Liver (tissue), 9 donors: ENCODE results near the gene SPATA31C1. TPM values are rescaled to one million over a fixed set of nuclear protein-coding genes. Genes with fewer than 3 reads are reported as not detected.

Source experiments
- DNase-seq: peaks from one replicate; pipeline ENCODE4 v3.0.0-alpha.2; 2017; ENCODE audit warnings: low spot score
- H3K27ac ChIP-seq, 2 donors: one replicate each; pipeline ENCODE4 v1.7.0; 2013; ENCODE audit warnings: inconsistent platforms in 2 of 2, low read length in 2 of 2, control low read depth in 1 of 2, low read depth in 1 of 2, mild to moderate bottlenecking in 1 of 2
- H3K27me3 ChIP-seq, 4 donors: one replicate each; pipeline versions ENCODE4 v1.6.1 to v1.7.0; 2013; ENCODE audit warnings: low read length in 3 of 4, inconsistent platforms in 1 of 4, mild to moderate bottlenecking in 1 of 4, moderate library complexity in 1 of 4; ENCODE audit not compliant: control insufficient read depth in 4 of 4, insufficient read depth in 4 of 4
- H3K36me3 ChIP-seq, 4 donors: one replicate each; pipeline versions ENCODE4 v1.6.1 to v1.7.0; 2013; ENCODE audit warnings: low read length in 3 of 4, mild to moderate bottlenecking in 3 of 4, low read depth in 1 of 4, moderate library complexity in 1 of 4; ENCODE audit not compliant: control insufficient read depth in 4 of 4, insufficient read depth in 3 of 4
- H3K4me1 ChIP-seq, 4 donors: one replicate each; pipeline versions ENCODE4 v1.6.1 to v1.7.0; 2013; ENCODE audit warnings: low read length in 3 of 4, mild to moderate bottlenecking in 3 of 4, moderate library complexity in 1 of 4; ENCODE audit not compliant: control insufficient read depth in 4 of 4, insufficient read depth in 4 of 4
- H3K4me3 ChIP-seq, 3 donors: one replicate each; pipeline versions ENCODE4 v1.6.1 to v1.7.0; 2013; ENCODE audit warnings: low read length in 3 of 3, control low read depth in 1 of 3, low read depth in 1 of 3, mild to moderate bottlenecking in 1 of 3
- H3K9ac ChIP-seq, 2 donors: one replicate each; pipeline ENCODE4 v1.7.0; 2013; ENCODE audit warnings: low read length in 2 of 2, mild to moderate bottlenecking in 2 of 2, moderate library complexity in 2 of 2, control low read depth in 1 of 2, low read depth in 1 of 2
- H3K9me3 ChIP-seq, 4 donors: one replicate each; pipeline versions ENCODE4 v1.6.1 to v1.7.0; 2013; ENCODE audit warnings: low read length in 3 of 4; ENCODE audit not compliant: control insufficient read depth in 4 of 4
- ATF3 ChIP-seq: IDR thresholded peaks from 2 replicates; pipeline ENCODE4 v1.6.1; 2016; ENCODE audit warnings: antibody characterized with exemption
- EGR1 ChIP-seq, 2 donors: IDR thresholded peaks; 2 replicates each; pipeline ENCODE4 v1.6.1; 2016 to 2018; ENCODE audit warnings: antibody characterized with exemption in 2 of 2, low read depth in 2 of 2
- FOXA1 ChIP-seq: IDR thresholded peaks from 2 replicates; pipeline ENCODE4 v1.6.1; 2016; ENCODE audit warnings: antibody characterized with exemption
- FOXA2 ChIP-seq: IDR thresholded peaks from 2 replicates; pipeline ENCODE4 v1.6.1; 2016; ENCODE audit warnings: antibody characterized with exemption
- GABPA ChIP-seq, 2 donors: IDR thresholded peaks in 1 of 2; conservative IDR thresholded peaks in 1 of 2; 2 replicates each; pipeline ENCODE4 v1.6.1; 2016; ENCODE audit warnings: antibody characterized with exemption in 2 of 2, mild to moderate bottlenecking in 1 of 2, moderate library complexity in 1 of 2
- HNF4G ChIP-seq: IDR thresholded peaks from 2 replicates; pipeline ENCODE4 v1.6.1; 2016; ENCODE audit warnings: antibody characterized with exemption
- JUND ChIP-seq, 2 donors: IDR thresholded peaks; 2 replicates each; pipeline ENCODE4 v1.6.1; 2016; ENCODE audit warnings: antibody characterized with exemption in 2 of 2
- NR2F2 ChIP-seq: IDR thresholded peaks from 2 replicates; pipeline ENCODE4 v1.6.1; 2016; ENCODE audit warnings: antibody characterized with exemption
- RAD21 ChIP-seq, 2 donors: IDR thresholded peaks; 2 replicates each; pipeline ENCODE4 v1.6.1; 2016; ENCODE audit warnings: antibody characterized with exemption in 2 of 2, mild to moderate bottlenecking in 2 of 2
- RXRA ChIP-seq, 2 donors: IDR thresholded peaks; 2 replicates each; pipeline ENCODE4 v1.6.1; 2017 to 2018; ENCODE audit warnings: antibody characterized with exemption in 2 of 2, mild to moderate bottlenecking in 1 of 2
- SP1 ChIP-seq: IDR thresholded peaks from 2 replicates; pipeline ENCODE4 v1.6.1; 2018; ENCODE audit warnings: antibody characterized with exemption, mild to moderate bottlenecking
- TAF1 ChIP-seq: conservative IDR thresholded peaks from 2 replicates; pipeline ENCODE4 v1.6.1; 2016; ENCODE audit warnings: antibody characterized with exemption, mild to moderate bottlenecking
- ZBTB33 ChIP-seq: IDR thresholded peaks from 2 replicates; pipeline ENCODE4 v1.6.1; 2016; ENCODE audit warnings: antibody characterized with exemption
- WGBS: extraction: QIAGEN DNeasy Blood & Tissue Kit; methylation state at CpG from one replicate; pipeline ENCODE4 v1.1.7; 2013; 5-methylcytosine and 5-hydroxymethylcytosine counted together
- polyA plus RNA-seq, 2 donors: library from polyadenylated mRNA; stranded (reverse) in 1 of 2; unstranded in 1 of 2; fragments of 200-250 nt in 1 of 2; fragments of >200 nt in 1 of 2; fragmentation: Nextera tagmentation in 1 of 2; extraction: Ambion mirVana in 1 of 2; gene quantifications; one replicate each; pipeline versions ENCODE4 v1.2.1 to v1.2.3, GENCODE V29; 2013 to 2015
- total RNA-seq, 2 donors: library from RNA; depleted of rRNA; stranded (reverse); fragments of >200 nt; gene quantifications; one replicate each; pipeline ENCODE4 v1.2.3, GENCODE V29; 2014
- TF ChIP-seq, protein P1 (sequence below): IDR thresholded peaks from 2 replicates; pipeline ENCODE4 v1.6.1; 2016; ENCODE audit warnings: antibody characterized with exemption
- TF ChIP-seq, protein P2 (sequence below): IDR thresholded peaks from 2 replicates; pipeline ENCODE4 v1.6.1; 2016; ENCODE audit warnings: antibody characterized with exemption, mild to moderate bottlenecking
- donor health status: healthy.
- donor health status: healthy.
- donor health status: healthy.
- donor health status: healthy.
- donor health status: healthy.

SPATA31C1 gene
- total and polyA plus RNA-seq, 4 donors = 0.05 TPM; not detected in 3

GRCh38 chr9:87886933-87887505 lies 30.7 kb upstream of the SPATA31C1 start:
- Histone ChIP-seq H3K27ac (no peak overlapping the region), H3K9me3 (no peaks in the 10 kb centered on the region), H3K4me1 (no peaks in the 10 kb centered on the region), H3K9ac (no peak overlapping the region), H3K36me3 (no peaks in the 10 kb centered on the region), H3K4me3 (no peak overlapping the region), H3K27me3 (no peaks in the 10 kb centered on the region)
- no peak for TF ChIP-seq RAD21 (IDR thresholded peaks at IDR 0.05)
- TF ChIP-seq, protein P1, sequence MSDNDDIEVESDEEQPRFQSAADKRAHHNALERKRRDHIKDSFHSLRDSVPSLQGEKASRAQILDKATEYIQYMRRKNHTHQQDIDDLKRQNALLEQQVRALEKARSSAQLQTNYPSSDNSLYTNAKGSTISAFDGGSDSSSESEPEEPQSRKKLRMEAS = no peak
- no peak for TF ChIP-seq TAF1
- no peak for TF ChIP-seq SP1
- no peak for TF ChIP-seq GABPA (IDR thresholded peaks at IDR 0.05 in 1 of 2, conservative IDR thresholded peaks at IDR 0.05 in 1 of 2)
- TF ChIP-seq ZBTB33 = no peak
- no peak for TF ChIP-seq JUND (IDR thresholded peaks at IDR 0.05)
- no peak for TF ChIP-seq FOXA1
- no peak for TF ChIP-seq FOXA2
- TF ChIP-seq, protein P2, sequence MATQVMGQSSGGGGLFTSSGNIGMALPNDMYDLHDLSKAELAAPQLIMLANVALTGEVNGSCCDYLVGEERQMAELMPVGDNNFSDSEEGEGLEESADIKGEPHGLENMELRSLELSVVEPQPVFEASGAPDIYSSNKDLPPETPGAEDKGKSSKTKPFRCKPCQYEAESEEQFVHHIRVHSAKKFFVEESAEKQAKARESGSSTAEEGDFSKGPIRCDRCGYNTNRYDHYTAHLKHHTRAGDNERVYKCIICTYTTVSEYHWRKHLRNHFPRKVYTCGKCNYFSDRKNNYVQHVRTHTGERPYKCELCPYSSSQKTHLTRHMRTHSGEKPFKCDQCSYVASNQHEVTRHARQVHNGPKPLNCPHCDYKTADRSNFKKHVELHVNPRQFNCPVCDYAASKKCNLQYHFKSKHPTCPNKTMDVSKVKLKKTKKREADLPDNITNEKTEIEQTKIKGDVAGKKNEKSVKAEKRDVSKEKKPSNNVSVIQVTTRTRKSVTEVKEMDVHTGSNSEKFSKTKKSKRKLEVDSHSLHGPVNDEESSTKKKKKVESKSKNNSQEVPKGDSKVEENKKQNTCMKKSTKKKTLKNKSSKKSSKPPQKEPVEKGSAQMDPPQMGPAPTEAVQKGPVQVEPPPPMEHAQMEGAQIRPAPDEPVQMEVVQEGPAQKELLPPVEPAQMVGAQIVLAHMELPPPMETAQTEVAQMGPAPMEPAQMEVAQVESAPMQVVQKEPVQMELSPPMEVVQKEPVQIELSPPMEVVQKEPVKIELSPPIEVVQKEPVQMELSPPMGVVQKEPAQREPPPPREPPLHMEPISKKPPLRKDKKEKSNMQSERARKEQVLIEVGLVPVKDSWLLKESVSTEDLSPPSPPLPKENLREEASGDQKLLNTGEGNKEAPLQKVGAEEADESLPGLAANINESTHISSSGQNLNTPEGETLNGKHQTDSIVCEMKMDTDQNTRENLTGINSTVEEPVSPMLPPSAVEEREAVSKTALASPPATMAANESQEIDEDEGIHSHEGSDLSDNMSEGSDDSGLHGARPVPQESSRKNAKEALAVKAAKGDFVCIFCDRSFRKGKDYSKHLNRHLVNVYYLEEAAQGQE = no peak
- WGBS = 90% methylated on average over 13 of the region's 13 CpGs
- peak; percentile 28 for DNase-seq

GRCh38 chr9:87887661-87888480 lies 29.9 kb upstream of the SPATA31C1 start:
- H3K27me3 ChIP-seq = no peaks in the 10 kb centered on the region
- H3K9ac ChIP-seq = no peak overlapping the region
- no peaks in the 10 kb centered on the region for H3K9me3 ChIP-seq
- H3K4me1 ChIP-seq = no peaks in the 10 kb centered on the region
- no peak overlapping the region for H3K4me3 ChIP-seq
- DNase-seq = peak; percentile 27
- H3K36me3 ChIP-seq = no peaks in the 10 kb centered on the region
- TF ChIP-seq HNF4G (no peak), FOXA2 (no peak), EGR1 (IDR thresholded peaks at IDR 0.05; ENCODE audit: low read depth in 2 of 2) (no peak), ATF3 (no peak), FOXA1 (no peak), NR2F2 (no peak), GABPA (IDR thresholded peaks at IDR 0.05 in 1 of 2, conservative IDR thresholded peaks at IDR 0.05 in 1 of 2) (no peak), TAF1 (no peak), ZBTB33 (no peak), RXRA (IDR thresholded peaks at IDR 0.05) (no peak)
- TF ChIP-seq, protein P2 = no peak
- no peak overlapping the region for H3K27ac ChIP-seq
- WGBS = 93% methylated on average over 13 of the region's 13 CpGs
